GM12878 (cell line): Measurements from ENCODE around the gene PLK5.

Experiments used
- CTCF ChIP-seq, 3 experiments: IDR thresholded peaks in 2 of 3; conservative IDR thresholded peaks in 1 of 3; 2 replicates each; pipeline ENCODE4 v1.5.1; 2011; ENCODE audit warnings: low read depth in 3 of 3, low read length in 3 of 3, mild to moderate bottlenecking in 3 of 3, control low read depth in 2 of 3, moderate library complexity in 2 of 3, inconsistent platforms in 1 of 3, mixed read lengths in 1 of 3; ENCODE audit not compliant: control insufficient read depth in 2 of 3, insufficient read depth in 1 of 3; ENCODE audit errors: extremely low read depth in 1 of 3
- EP300 ChIP-seq, 2 experiments: fragments of 150-350 bp in 1 of 2; IDR thresholded peaks; 2 replicates each; pipeline ENCODE4 v1.6.1; 2011 to 2012; ENCODE audit warnings: low read depth in 2 of 2, low read length in 2 of 2, borderline replicate concordance in 1 of 2, improper control_type of control experiment in 1 of 2, inconsistent platforms in 1 of 2; ENCODE audit not compliant: control insufficient read depth in 1 of 2
- ESRRA ChIP-seq: IDR thresholded peaks from 2 replicates; pipeline ENCODE4 v1.6.1; 2012; ENCODE audit warnings: mild to moderate bottlenecking, low read length, improper control_type of control experiment
- EZH2 ChIP-seq: IDR thresholded peaks from 2 replicates; pipeline ENCODE4 v1.6.1; 2012; ENCODE audit warnings: low read depth, mild to moderate bottlenecking, control low read depth, inconsistent platforms, low read length, borderline replicate concordance; ENCODE audit not compliant: control insufficient read depth
- GATAD2B ChIP-seq: fragments of 450-650 bp; conservative IDR thresholded peaks from 2 replicates; pipeline ENCODE4 v1.6.1; 2017; ENCODE audit warnings: low read depth, mild to moderate bottlenecking, moderate library complexity
- NR2C1 ChIP-seq: fragments of 450-650 bp; IDR thresholded peaks from 2 replicates; pipeline ENCODE4 v1.6.1; 2017; ENCODE audit warnings: antibody characterized with exemption, mild to moderate bottlenecking, moderate library complexity
- POLR2AphosphoS2 ChIP-seq: IDR thresholded peaks from 2 replicates; pipeline ENCODE4 v1.6.1; 2011; ENCODE audit warnings: low read depth, mild to moderate bottlenecking, low read length, improper control_type of control experiment, moderate library complexity
- POLR2AphosphoS5 ChIP-seq: IDR thresholded peaks from 2 replicates; pipeline ENCODE4 v1.6.1; 2011; ENCODE audit warnings: mild to moderate bottlenecking, low read length, inconsistent platforms
- RBBP5 ChIP-seq: fragments of 200-600 bp; sonication (generic); conservative IDR thresholded peaks from 2 replicates; pipeline ENCODE4 v1.6.1; 2016
- SIN3A ChIP-seq: IDR thresholded peaks from 2 replicates; pipeline ENCODE4 v1.6.1; 2012; ENCODE audit warnings: low read depth, low read length, improper control_type of control experiment
- SREBF2 ChIP-seq: IDR thresholded peaks from 2 replicates; pipeline ENCODE4 v1.6.1; 2012; ENCODE audit warnings: mild to moderate bottlenecking, low read length
- ZNF207 ChIP-seq: fragments of 450-650 bp; IDR thresholded peaks from 2 replicates; pipeline ENCODE4 v1.6.1; 2014; ENCODE audit warnings: antibody characterized with exemption, mild to moderate bottlenecking, borderline replicate concordance

GRCh38 chr19:1527650-1528309 lies 3.9 kb downstream of the PLK5 start:
- TF ChIP-seq GATAD2B: no peak
- TF ChIP-seq CTCF (IDR thresholded peaks at IDR 0.05 in 2 of 3, conservative IDR thresholded peaks at IDR 0.05 in 1 of 3; ENCODE audit: control insufficient read depth in 2 of 3, extremely low read depth in 1 of 3, insufficient read depth in 1 of 3, low read depth in 3 of 3, low read length in 3 of 3): no peak
- no peak for TF ChIP-seq EZH2
- no peak for TF ChIP-seq ESRRA
- no peak for TF ChIP-seq EP300 (IDR thresholded peaks at IDR 0.05; ENCODE audit: borderline replicate concordance in 1 of 2, control insufficient read depth in 1 of 2, low read depth in 2 of 2, low read length in 2 of 2)
- no peak for TF ChIP-seq POLR2AphosphoS5
- TF ChIP-seq SREBF2: no peak
- no peak for TF ChIP-seq POLR2AphosphoS2
- no peak for TF ChIP-seq RBBP5
- TF ChIP-seq NR2C1: no peak
- no peak for TF ChIP-seq ZNF207
- TF ChIP-seq SIN3A: no peak
